Endothelial cell of umbilical vein (primary cell): ENCODE data around the gene PHACTR1. TPM values are rescaled to one million over a fixed set of nuclear protein-coding genes. Genes with fewer than 3 reads are reported as not detected.

ENCODE experiments used
- BruUV-seq: library from RNA; stranded (reverse); fragments of 400-500 nt; replicated peaks from 2 replicates; lab custom pipeline; 2021; lab: Mats Ljungman, UMichigan
- CTCF ChIA-PET: fragments of 300-600, 350-600 bp; sonication (Branson Sonifier 250); formaldehyde crosslinking; loops from one replicate; lab custom pipeline; 2021; ENCODE audit warnings: antibody characterized with exemption, inconsistent platforms; lab: Charles Lee
- POLR2A ChIA-PET: fragments of 300-600, 350-600 bp; sonication (Branson Sonifier 250); formaldehyde crosslinking; loops from one replicate; lab custom pipeline; 2021; ENCODE audit warnings: antibody characterized with exemption, inconsistent platforms; lab: Charles Lee
- DNase-seq: peaks from one replicate; pipeline ENCODE4 v3.0.0-alpha.2; 2011; ENCODE audit warnings: low read depth, low spot score
- FAIRE-seq: peaks from 2 replicates; lab custom pipeline; 2011; peaks lifted over from hg19 to GRCh38; lab: Jason Lieb, UNC
- H2AFZ ChIP-seq: 2 replicates; pipeline ENCODE4 v1.6.0; 2012; ENCODE audit warnings: low read depth, low read length, control low read depth, inconsistent platforms
- H3K27ac ChIP-seq: 2 replicates; pipeline ENCODE4 v1.5.1; 2011; ENCODE audit warnings: low read depth, mild to moderate bottlenecking, control low read depth, low read length, moderate library complexity; ENCODE audit not compliant: insufficient read depth
- H3K27me3 ChIP-seq, 2 experiments: 2 replicates each; pipeline versions ENCODE4 v1.6.0 to v1.6.1; 2011; ENCODE audit warnings: low read length in 2 of 2, mixed read lengths in 1 of 2; ENCODE audit not compliant: control insufficient read depth in 2 of 2, insufficient read depth in 2 of 2
- H3K36me3 ChIP-seq, 2 experiments: 2 replicates in 1 of 2; 3 replicates in 1 of 2; pipeline ENCODE4 v1.5.1; 2011; ENCODE audit warnings: low read length in 2 of 2, mild to moderate bottlenecking in 1 of 2, moderate library complexity in 1 of 2; ENCODE audit not compliant: control insufficient read depth in 2 of 2, insufficient read depth in 2 of 2; ENCODE audit errors: extremely low read depth in 1 of 2
- H3K4me1 ChIP-seq: 3 replicates; pipeline ENCODE4 v1.5.1; 2011; ENCODE audit warnings: mild to moderate bottlenecking, low read length; ENCODE audit not compliant: control insufficient read depth, insufficient read depth; ENCODE audit errors: extremely low read depth
- H3K4me2 ChIP-seq: 2 replicates; pipeline ENCODE4 v1.6.1; 2011; ENCODE audit warnings: low read length, control low read depth, mixed read lengths; ENCODE audit not compliant: insufficient read depth
- H3K4me3 ChIP-seq, 3 experiments: fragments of 200-600 bp in 1 of 3; sonication (generic), shearing (Covaris generic) in 1 of 3; replicated peaks in 1 of 3; 2 replicates each; pipeline ENCODE4 v1.5.1; 2011 to 2016; ENCODE audit warnings: control low read depth in 3 of 3, low read length in 3 of 3, mild to moderate bottlenecking in 2 of 3, inconsistent platforms in 1 of 3, low read depth in 1 of 3, moderate library complexity in 1 of 3; ENCODE audit not compliant: insufficient read depth in 1 of 3
- H3K79me2 ChIP-seq: 2 replicates; pipeline ENCODE4 v1.6.0; 2012; ENCODE audit warnings: low read length, inconsistent platforms; ENCODE audit not compliant: control insufficient read depth, insufficient read depth
- H3K9ac ChIP-seq: replicated peaks from 2 replicates; pipeline ENCODE3; 2011; ENCODE audit warnings: low read length, control low read depth; ENCODE audit not compliant: insufficient read depth; ENCODE audit errors: extremely low read depth
- H3K9me1 ChIP-seq: replicated peaks from 3 replicates; pipeline ENCODE4 v1.6.0; 2011; ENCODE audit warnings: mild to moderate bottlenecking, low read length; ENCODE audit not compliant: control insufficient read depth, insufficient read depth; ENCODE audit errors: extremely low read depth
- H3K9me3 ChIP-seq: replicated peaks from 2 replicates; pipeline ENCODE4 v1.5.1; 2012; ENCODE audit warnings: low read length, inconsistent platforms; ENCODE audit not compliant: control insufficient read depth, insufficient read depth
- H4K20me1 ChIP-seq: replicated peaks from 2 replicates; pipeline ENCODE3; 2011; ENCODE audit warnings: mild to moderate bottlenecking, low read length; ENCODE audit not compliant: control insufficient read depth, insufficient read depth; ENCODE audit errors: extremely low read depth
- EZH2 ChIP-seq: IDR thresholded peaks from 2 replicates; pipeline ENCODE4 v1.6.1; 2012; ENCODE audit warnings: borderline replicate concordance, low read depth, mild to moderate bottlenecking, moderate library complexity, low read length, inconsistent platforms; ENCODE audit not compliant: severe bottlenecking
- FOS ChIP-seq: IDR thresholded peaks from 2 replicates; pipeline ENCODE4 v1.6.1; 2011; ENCODE audit warnings: mild to moderate bottlenecking, low read length, moderate library complexity, borderline replicate concordance; ENCODE audit not compliant: insufficient read depth
- GATA2 ChIP-seq: IDR thresholded peaks from 2 replicates; pipeline ENCODE4 v1.7.0; 2011; ENCODE audit warnings: low read depth, mild to moderate bottlenecking, moderate library complexity, mixed read lengths, low read length; ENCODE audit not compliant: insufficient read length, insufficient read depth
- JUN ChIP-seq: IDR thresholded peaks from 2 replicates; pipeline ENCODE4 v1.6.1; 2011; ENCODE audit warnings: borderline replicate concordance, low read depth; ENCODE audit not compliant: insufficient read length, insufficient read depth
- MYC ChIP-seq: IDR thresholded peaks from one replicate; pipeline ENCODE4 v1.6.1; 2011; ENCODE audit warnings: mild to moderate bottlenecking, low read depth, low read length
- POLR2A ChIP-seq: IDR thresholded peaks from 2 replicates; pipeline ENCODE4 v1.6.1; 2012; ENCODE audit warnings: low read depth, mild to moderate bottlenecking, control low read depth, low read length
- POLR2AphosphoS5 ChIP-seq: IDR thresholded peaks from 2 replicates; pipeline ENCODE4 v1.6.1; 2012; ENCODE audit warnings: low read depth, mild to moderate bottlenecking, control low read depth, low read length, moderate library complexity; ENCODE audit not compliant: insufficient read depth
- dilution Hi-C: fragments of 300-500 bp; cut with MboI; formaldehyde crosslinking; loops from one replicate; pipeline ENCODE4 v1.15.0; 2019; ENCODE audit warnings: low sequenced_read_pairs; ENCODE audit not compliant: extremely low pct_ligation_motif_present
- intact Hi-C: fragments of 100-400 bp; cut with micrococcal nuclease; formaldehyde crosslinking; loops from one replicate; pipeline ENCODE4 v1.10.0; 2022
- polyA plus RNA-seq, 4 experiments: library from polyadenylated mRNA; depleted of rRNA in 3 of 4; stranded (reverse) in 3 of 4; unstranded in 1 of 4; fragments of >200 nt; gene quantifications; 2 replicates each; pipeline versions ENCODE4 v1.2.1 to v1.2.3, GENCODE V29; 2011 to 2012; ENCODE audit warnings: missing spikeins in 1 of 4
- total RNA-seq: library from RNA; stranded (reverse); gene quantifications from 2 replicates; pipeline ENCODE4 v1.2.3, GENCODE V29; 2021
- TF ChIP-seq, protein P1 (sequence below): IDR thresholded peaks from 2 replicates; pipeline ENCODE4 v1.6.1; 2011; ENCODE audit not compliant: insufficient read depth, insufficient read length
- TF ChIP-seq, protein P2 (sequence below), 2 donors: IDR thresholded peaks; 1 replicate in 1 of 2; 2 replicates in 1 of 2; pipeline ENCODE4 v1.5.1; 2011; ENCODE audit warnings: low read length in 2 of 2, mild to moderate bottlenecking in 2 of 2, moderate library complexity in 2 of 2, control low read depth in 1 of 2, inconsistent platforms in 1 of 2, low read depth in 1 of 2; ENCODE audit not compliant: insufficient read depth in 1 of 2; ENCODE audit errors: extremely low read depth in 1 of 2

PHACTR1 gene
- total and polyA plus RNA-seq, 2 donors (not counting 3 experiments of a cell fraction or from before 2014, with no cell fraction given), result 2.4 to 23.2 TPM

DNA sequence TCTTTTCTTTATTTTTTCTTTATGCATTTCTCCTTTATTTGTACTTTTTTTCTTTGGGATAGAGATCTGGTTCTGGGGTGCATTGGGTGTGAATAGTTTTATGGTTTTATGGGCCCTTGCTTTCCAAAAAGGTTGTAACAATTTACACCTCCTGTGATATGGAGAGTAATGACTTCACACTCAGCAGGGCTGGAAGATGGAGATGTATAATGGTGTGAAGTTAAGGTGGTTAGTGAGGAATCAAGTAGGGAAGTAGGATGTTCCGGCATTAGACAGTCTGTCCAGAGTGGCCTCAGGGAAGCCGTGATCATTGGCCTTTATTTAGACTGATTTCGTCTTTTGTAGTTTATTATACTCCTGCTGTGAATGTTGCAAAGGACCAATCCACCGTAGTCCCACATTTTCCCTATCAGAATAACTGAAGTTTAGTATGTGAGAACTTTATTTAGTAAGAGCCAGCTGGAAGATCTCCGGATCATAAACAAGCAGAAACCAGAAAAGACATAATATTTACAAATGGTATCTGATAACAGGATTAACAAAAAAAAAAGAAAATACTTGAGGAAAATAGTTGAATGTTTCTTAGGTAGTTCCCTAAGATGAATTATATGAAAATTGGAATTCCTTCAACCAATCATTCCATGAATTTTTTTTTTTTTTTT lies 356.2 kb downstream of the PHACTR1 start:
- DNase-seq (no peak), FAIRE-seq (no peak)
- Histone ChIP-seq H3K4me3 (no peak overlapping the region), H3K36me3 (no peaks in the 10 kb centered on the region), H3K4me2 (no peak overlapping the region), H3K79me2 (no peaks in the 10 kb centered on the region), H4K20me1 (no peaks in the 10 kb centered on the region), H3K9ac (no peak overlapping the region), H3K9me3 (no peaks in the 10 kb centered on the region), H3K27ac (no peak overlapping the region), H3K4me1 (peaks cover 10% of the 10 kb centered on the region), H3K9me1 (no peaks in the 10 kb centered on the region), H3K27me3 (no peaks in the 10 kb centered on the region), H2AFZ (no peak overlapping the region)
- CTCF ChIA-PET, result no interaction called here
- no peak for TF ChIP-seq EZH2
- TF ChIP-seq, protein P1, sequence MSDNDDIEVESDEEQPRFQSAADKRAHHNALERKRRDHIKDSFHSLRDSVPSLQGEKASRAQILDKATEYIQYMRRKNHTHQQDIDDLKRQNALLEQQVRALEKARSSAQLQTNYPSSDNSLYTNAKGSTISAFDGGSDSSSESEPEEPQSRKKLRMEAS, result no peak
- TF ChIP-seq FOS, result no peak
- TF ChIP-seq JUN, result no peak
- TF ChIP-seq, protein P2, sequence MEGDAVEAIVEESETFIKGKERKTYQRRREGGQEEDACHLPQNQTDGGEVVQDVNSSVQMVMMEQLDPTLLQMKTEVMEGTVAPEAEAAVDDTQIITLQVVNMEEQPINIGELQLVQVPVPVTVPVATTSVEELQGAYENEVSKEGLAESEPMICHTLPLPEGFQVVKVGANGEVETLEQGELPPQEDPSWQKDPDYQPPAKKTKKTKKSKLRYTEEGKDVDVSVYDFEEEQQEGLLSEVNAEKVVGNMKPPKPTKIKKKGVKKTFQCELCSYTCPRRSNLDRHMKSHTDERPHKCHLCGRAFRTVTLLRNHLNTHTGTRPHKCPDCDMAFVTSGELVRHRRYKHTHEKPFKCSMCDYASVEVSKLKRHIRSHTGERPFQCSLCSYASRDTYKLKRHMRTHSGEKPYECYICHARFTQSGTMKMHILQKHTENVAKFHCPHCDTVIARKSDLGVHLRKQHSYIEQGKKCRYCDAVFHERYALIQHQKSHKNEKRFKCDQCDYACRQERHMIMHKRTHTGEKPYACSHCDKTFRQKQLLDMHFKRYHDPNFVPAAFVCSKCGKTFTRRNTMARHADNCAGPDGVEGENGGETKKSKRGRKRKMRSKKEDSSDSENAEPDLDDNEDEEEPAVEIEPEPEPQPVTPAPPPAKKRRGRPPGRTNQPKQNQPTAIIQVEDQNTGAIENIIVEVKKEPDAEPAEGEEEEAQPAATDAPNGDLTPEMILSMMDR (IDR thresholded peaks at IDR 0.05; ENCODE audit: extremely low read depth in 1 of 2, insufficient read depth in 1 of 2, low read depth in 1 of 2, low read length in 2 of 2), result no peak
- no peak for TF ChIP-seq POLR2AphosphoS5
- TF ChIP-seq MYC, result no peak
- no peak for TF ChIP-seq GATA2
- TF ChIP-seq POLR2A, result no peak
- dilution Hi-C loops, result no loop called here
- intact Hi-C loops, result no loop called here
- POLR2A ChIA-PET, result no interaction called here
- BruUV-seq, result no TSS peak
